Brain microvascular endothelial cell (primary cell): Measurements from ENCODE around the gene DNAJA1.

ENCODE experiments used
- DNase-seq: peaks from one replicate; pipeline ENCODE4 v3.0.0-alpha.2; 2020
- H3K27ac ChIP-seq: fragments of 250-450 bp; sonication (Bioruptor Pico); 2 replicates; pipeline ENCODE4 v1.5.1; 2020; ENCODE audit warnings: mild to moderate bottlenecking, moderate library complexity
- H3K27me3 ChIP-seq: fragments of 250-450 bp; sonication (Bioruptor Pico); replicated peaks from 2 replicates; pipeline ENCODE4 v1.5.1; 2020; ENCODE audit warnings: mild to moderate bottlenecking
- H3K36me3 ChIP-seq: fragments of 250-450 bp; sonication (Bioruptor Pico); replicated peaks from 2 replicates; pipeline ENCODE4 v1.5.1; 2020; ENCODE audit warnings: mild to moderate bottlenecking
- H3K4me3 ChIP-seq: 2 replicates; pipeline ENCODE4 v1.5.1; 2011; ENCODE audit warnings: low read depth, mild to moderate bottlenecking, control low read depth, low read length, moderate library complexity
- in situ Hi-C: cut with HindIII; loops from 2 replicates; pipeline ENCODE4 v1.10.0; 2017; ENCODE audit warnings: low sequenced_read_pairs, low pct_ligation_motif_present
- TF ChIP-seq, protein P1 (sequence below): IDR thresholded peaks from 2 replicates; pipeline ENCODE4 v1.5.1; 2011; ENCODE audit warnings: low read depth, mild to moderate bottlenecking, moderate library complexity, low read length, control low read depth, inconsistent platforms; ENCODE audit errors: missing control alignments

The DNAJA1 gene

DNA sequence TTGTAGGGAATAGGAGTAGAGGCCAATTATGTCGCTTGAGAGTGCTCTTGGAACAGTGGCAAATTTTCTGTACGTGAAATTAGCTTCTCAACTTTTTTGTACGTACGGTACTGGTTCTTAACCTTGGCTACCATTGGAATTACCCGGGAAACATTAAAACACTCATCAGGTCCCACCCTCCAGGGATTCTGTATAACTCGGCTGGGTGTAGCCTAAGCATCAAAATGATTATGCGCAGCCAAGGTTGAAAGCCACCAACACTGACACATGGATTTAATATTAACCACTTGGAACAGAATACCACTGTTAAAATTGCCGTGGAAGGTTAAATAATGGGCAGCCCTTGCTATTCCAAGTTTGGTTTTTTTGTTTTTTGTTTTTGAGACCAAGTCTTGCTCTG, 17.4 kb downstream of the DNAJA1 start:
- DNase-seq, result no peak
- in situ Hi-C loops, result no loop called here
- Histone ChIP-seq H3K27me3 (no peaks in the 10 kb centered on the region), H3K36me3 (peaks cover 32% of the 10 kb centered on the region), H3K4me3 (no peak overlapping the region), H3K27ac (no peak overlapping the region)
- TF ChIP-seq, protein P1, sequence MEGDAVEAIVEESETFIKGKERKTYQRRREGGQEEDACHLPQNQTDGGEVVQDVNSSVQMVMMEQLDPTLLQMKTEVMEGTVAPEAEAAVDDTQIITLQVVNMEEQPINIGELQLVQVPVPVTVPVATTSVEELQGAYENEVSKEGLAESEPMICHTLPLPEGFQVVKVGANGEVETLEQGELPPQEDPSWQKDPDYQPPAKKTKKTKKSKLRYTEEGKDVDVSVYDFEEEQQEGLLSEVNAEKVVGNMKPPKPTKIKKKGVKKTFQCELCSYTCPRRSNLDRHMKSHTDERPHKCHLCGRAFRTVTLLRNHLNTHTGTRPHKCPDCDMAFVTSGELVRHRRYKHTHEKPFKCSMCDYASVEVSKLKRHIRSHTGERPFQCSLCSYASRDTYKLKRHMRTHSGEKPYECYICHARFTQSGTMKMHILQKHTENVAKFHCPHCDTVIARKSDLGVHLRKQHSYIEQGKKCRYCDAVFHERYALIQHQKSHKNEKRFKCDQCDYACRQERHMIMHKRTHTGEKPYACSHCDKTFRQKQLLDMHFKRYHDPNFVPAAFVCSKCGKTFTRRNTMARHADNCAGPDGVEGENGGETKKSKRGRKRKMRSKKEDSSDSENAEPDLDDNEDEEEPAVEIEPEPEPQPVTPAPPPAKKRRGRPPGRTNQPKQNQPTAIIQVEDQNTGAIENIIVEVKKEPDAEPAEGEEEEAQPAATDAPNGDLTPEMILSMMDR, result no peak

DNA sequence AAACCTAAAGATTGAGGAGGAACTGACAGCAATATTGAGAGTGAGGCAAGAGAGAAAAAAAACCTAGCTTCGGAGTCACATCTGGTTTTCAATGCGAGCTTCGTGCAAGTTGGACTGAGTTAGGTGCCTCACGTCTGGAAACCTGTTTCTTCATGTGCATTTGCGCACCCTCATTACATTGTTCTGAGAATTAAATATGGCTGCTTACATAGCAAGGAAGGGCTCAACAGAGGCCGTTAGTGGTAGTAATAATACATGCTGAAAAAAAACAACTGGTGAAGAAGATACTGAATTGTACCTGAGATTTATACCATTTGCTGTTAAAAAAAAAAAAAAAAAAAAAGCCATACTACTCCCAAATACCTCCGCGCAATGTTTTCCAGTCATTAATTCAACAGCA, 18.6 kb downstream of the DNAJA1 start:
- no peak for DNase-seq
- Histone ChIP-seq H3K27ac (peak overlapping the region; percentile 50), H3K36me3 (peaks cover 26% of the 10 kb centered on the region), H3K4me3 (peak overlapping the region; percentile 66), H3K27me3 (no peaks in the 10 kb centered on the region)
- in situ Hi-C loops, result no loop called here
- TF ChIP-seq, protein P1, result no peak

DNA sequence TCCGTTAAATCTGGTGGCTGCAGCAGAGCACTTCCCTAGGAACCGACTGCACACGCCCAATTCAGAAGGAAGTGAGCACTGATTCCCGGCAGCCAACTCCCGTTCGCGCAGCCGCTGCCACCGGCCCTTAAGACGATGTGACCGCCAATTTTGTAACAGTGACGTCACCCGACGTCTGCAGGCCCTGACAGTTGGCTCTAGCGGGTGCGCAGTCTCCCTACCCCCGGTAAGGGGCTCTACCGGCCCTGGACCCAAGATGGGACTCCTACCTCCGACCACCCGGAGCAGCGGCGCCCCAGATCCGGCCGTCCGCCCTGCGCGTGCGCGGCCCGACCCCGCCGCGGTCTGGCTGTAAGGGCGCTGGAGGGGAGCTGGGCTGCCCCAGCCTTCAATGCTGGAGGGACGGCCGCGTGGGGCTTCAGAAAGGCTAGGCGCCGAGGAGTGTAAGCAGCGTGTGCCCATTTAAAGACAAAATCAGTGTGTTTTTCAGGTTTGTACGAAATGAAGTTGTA, 19.1 kb downstream of the DNAJA1 start:
- Histone ChIP-seq H3K36me3 (peaks cover 21% of the 10 kb centered on the region), H3K4me3 (peak overlapping the region; percentile 66), H3K27ac (peak overlapping the region; percentile 50), H3K27me3 (no peaks in the 10 kb centered on the region)
- in situ Hi-C loops, result no loop called here
- DNase-seq, result peak; percentile 87
- TF ChIP-seq, protein P1, result no peak

DNA sequence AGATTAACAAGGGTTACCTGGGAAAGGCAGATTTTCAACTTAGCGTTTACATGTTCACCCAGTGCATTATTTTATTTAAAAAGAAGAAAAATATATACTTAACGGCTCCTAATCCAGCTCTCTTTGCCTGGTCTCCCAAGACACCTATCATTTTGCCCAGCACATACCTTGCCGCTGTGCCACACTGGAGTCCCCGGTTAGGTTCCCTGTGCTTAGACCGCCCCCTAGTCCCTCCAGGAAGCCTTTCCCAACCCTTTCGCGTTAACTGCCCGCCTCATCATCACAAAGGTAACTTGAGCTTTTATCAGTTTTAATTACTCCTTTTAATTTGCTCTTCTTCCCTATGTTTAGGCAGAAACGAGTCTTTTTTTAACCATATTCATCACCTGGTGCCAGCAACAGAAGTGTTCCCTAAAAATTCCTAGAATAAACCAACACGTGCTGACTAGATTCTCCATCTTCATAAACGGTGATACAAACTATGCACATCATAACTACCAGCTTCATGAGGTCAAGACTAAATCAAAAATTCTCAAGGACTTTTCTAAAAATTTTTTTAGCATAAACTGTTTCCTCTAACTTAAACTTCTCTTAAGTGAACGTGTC, 19.7 kb downstream of the DNAJA1 start:
- in situ Hi-C loops, result no loop called here
- Histone ChIP-seq H3K27ac (peak overlapping the region; percentile 50), H3K4me3 (peak overlapping the region; percentile 66), H3K27me3 (no peaks in the 10 kb centered on the region), H3K36me3 (peaks cover 21% of the 10 kb centered on the region)
- no peak for DNase-seq
- TF ChIP-seq, protein P1, result peak; percentile 53

DNA sequence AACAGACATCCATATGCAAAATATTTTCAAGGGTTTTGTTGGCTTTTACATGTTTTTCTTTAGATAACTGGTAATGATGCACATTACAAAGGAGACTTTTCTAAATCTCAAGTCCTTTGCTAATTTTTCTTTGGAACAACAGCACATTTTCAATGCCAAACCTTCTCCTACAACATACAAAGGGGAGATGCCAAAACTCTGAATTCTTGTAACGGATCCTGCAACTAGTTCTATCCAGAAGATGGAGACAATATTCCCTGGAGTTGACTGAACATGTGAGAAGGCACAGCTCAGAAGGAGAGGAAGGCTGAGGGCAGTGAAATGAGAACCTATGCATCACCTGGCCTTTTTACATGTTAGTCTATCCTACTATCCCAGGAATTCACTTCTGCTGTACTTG, 21.0 kb downstream of the DNAJA1 start:
- in situ Hi-C loops, result no loop called here

More for the DNA sequence above, 21.0 kb downstream of the DNAJA1 start:
- no peak for DNase-seq
- Histone ChIP-seq H3K27ac (no peak overlapping the region), H3K27me3 (no peaks in the 10 kb centered on the region), H3K36me3 (peaks cover 15% of the 10 kb centered on the region), H3K4me3 (no peak overlapping the region)
- TF ChIP-seq, protein P1, result no peak
